IPS DF 6.9 (cell line): ENCODE results near the gene XRCC4.

ENCODE experiments used
- DNase-seq: peaks from one replicate; pipeline ENCODE4 v3.0.0-alpha.2; 2013; ENCODE audit warnings: low read depth, low spot score
- H3K27ac ChIP-seq: one replicate; pipeline ENCODE4 v1.5.1; 2013; ENCODE audit warnings: low read length, control low read depth
- H3K27me3 ChIP-seq: 2 replicates; pipeline ENCODE4 v1.6.1; 2013; ENCODE audit warnings: mild to moderate bottlenecking, low read length; ENCODE audit not compliant: control insufficient read depth, insufficient read depth
- H3K36me3 ChIP-seq: 2 replicates; pipeline ENCODE4 v1.6.1; 2013; ENCODE audit warnings: low read length; ENCODE audit not compliant: control insufficient read depth, insufficient read depth
- H3K4me1 ChIP-seq: 2 replicates; pipeline ENCODE4 v1.6.1; 2013; ENCODE audit warnings: low read length; ENCODE audit not compliant: control insufficient read depth, insufficient read depth
- H3K4me3 ChIP-seq: 2 replicates; pipeline ENCODE4 v1.5.1; 2013; ENCODE audit warnings: mild to moderate bottlenecking, low read length
- H3K9me3 ChIP-seq: 2 replicates; pipeline ENCODE4 v1.6.1; 2013; ENCODE audit warnings: low read length, inconsistent platforms; ENCODE audit not compliant: control insufficient read depth, insufficient read depth
- WGBS: extraction: QIAGEN DNeasy Blood & Tissue Kit; methylation state at CpG from one replicate; pipeline ENCODE4 v1.1.7; 2013; ENCODE audit warnings: mixed read lengths, missing lambda C conversion rate; ENCODE audit not compliant: insufficient read length, insufficient coverage; 5-methylcytosine and 5-hydroxymethylcytosine counted together

Gene XRCC4

GRCh38 chr5:83394190-83394589 lies 316.8 kb downstream of the XRCC4 start:
- Histone ChIP-seq H3K4me3 (no peak overlapping the region), H3K4me1 (no peaks in the 10 kb centered on the region), H3K27me3 (no peaks in the 10 kb centered on the region), H3K36me3 (no peaks in the 10 kb centered on the region), H3K27ac (no peak overlapping the region), H3K9me3 (no peaks in the 10 kb centered on the region)
- DNase-seq = no peak
- WGBS = no CpG with 5 or more reads among the region's 2 CpGs

DNA sequence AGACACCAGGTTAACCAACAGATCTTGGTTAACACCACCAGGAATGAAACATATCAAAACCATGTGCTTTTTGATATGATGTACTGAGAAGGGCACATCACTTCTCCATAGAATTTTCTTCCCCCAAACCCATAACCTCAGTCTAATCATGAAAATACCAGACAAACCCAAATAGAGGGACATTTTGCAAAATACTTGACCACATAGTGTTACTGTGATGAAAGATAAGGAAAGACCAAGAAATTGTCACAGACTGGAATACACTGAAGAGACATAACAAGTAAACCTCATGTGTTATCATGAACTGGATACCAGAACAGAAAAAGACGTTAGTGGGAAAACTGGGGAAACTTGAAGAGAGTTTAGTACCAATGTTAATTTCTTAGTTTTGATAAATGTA lies 319.3 kb downstream of the XRCC4 start:
- Histone ChIP-seq H3K4me1 (no peaks in the 10 kb centered on the region), H3K9me3 (no peaks in the 10 kb centered on the region), H3K27ac (no peak overlapping the region), H3K36me3 (no peaks in the 10 kb centered on the region), H3K27me3 (no peaks in the 10 kb centered on the region), H3K4me3 (no peak overlapping the region)
- DNase-seq = no peak
- WGBS = no CpG with 5 or more reads among the region's 1 CpG

DNA sequence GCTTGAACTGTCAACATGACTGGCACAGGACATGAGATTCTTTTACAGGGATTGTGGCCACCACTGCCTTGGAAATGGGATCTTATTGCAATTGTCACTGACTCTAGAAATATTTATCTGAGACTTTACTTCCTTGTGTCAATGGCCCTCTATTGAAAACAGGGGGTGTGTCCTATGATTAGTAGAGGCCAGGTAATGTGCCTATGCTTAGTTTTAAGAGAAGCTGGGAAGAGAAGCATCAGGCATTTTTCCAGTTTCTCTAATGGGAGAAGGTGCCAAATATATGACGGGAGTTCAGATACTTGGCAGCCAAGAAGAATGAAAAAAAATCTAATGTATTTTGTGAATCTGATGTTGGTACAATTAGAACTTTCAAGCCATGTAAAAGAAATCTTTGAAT lies 320.3 kb downstream of the XRCC4 start:
- no CpG with 5 or more reads among the region's 1 CpG for WGBS
- no peak overlapping the region for H3K27ac ChIP-seq
- H3K36me3 ChIP-seq = no peaks in the 10 kb centered on the region
- DNase-seq = no peak
- no peaks in the 10 kb centered on the region for H3K9me3 ChIP-seq
- no peaks in the 10 kb centered on the region for H3K4me1 ChIP-seq
- no peaks in the 10 kb centered on the region for H3K27me3 ChIP-seq
- no peak overlapping the region for H3K4me3 ChIP-seq

GRCh38 chr5:83400241-83400640 lies 322.9 kb downstream of the XRCC4 start:
- DNase-seq = no peak
- no peak overlapping the region for H3K27ac ChIP-seq

GRCh38 chr5:83400701-83401100 lies 323.4 kb downstream of the XRCC4 start:
- Histone ChIP-seq H3K27ac (no peak overlapping the region), H3K27me3 (no peaks in the 10 kb centered on the region), H3K4me1 (no peaks in the 10 kb centered on the region), H3K4me3 (no peak overlapping the region), H3K36me3 (no peaks in the 10 kb centered on the region), H3K9me3 (no peaks in the 10 kb centered on the region)
- DNase-seq = no peak
- no CpG with 5 or more reads among the region's 3 CpGs for WGBS

More at GRCh38 chr5:83400241-83400640, 322.9 kb downstream of the XRCC4 start:
- Histone ChIP-seq H3K36me3 (no peaks in the 10 kb centered on the region), H3K27me3 (no peaks in the 10 kb centered on the region), H3K9me3 (no peaks in the 10 kb centered on the region), H3K4me3 (no peak overlapping the region), H3K4me1 (no peaks in the 10 kb centered on the region)
- whole genome bisulfite sequencing = no CpG with 5 or more reads among the region's 4 CpGs

DNA sequence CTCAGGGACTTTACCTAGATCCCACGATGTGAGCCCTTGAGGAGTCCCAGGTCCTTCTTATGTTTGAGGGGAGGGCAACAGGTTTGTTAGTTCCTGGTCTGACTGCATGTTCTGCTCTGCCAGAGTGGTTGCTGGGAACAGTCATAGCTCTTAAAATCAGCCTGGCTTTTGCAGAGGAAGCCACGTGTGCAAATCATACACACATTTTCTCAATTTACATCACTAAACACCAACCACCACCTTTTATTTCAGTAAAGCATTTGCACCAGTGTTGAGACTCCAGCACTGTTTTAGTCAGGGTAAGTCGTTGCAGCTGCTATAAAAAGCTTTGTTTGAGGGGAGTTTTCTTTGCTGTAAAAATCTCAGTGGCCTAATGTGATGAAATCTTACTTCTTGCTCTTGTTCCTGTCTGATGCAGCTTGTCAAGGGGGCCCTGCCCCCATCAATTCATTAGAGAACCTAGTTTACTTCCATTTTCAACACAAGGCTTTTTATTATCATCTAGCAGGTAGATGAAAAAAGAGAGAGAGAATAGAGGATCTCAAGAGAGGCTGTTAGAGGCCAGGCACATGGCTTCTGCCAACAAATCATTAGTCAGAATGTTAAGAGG lies 323.9 kb downstream of the XRCC4 start:
- H3K36me3 ChIP-seq = no peaks in the 10 kb centered on the region
- H3K27ac ChIP-seq = no peak overlapping the region
- no peak for DNase-seq
- no peak overlapping the region for H3K4me3 ChIP-seq
- no peaks in the 10 kb centered on the region for H3K4me1 ChIP-seq
- no peaks in the 10 kb centered on the region for H3K9me3 ChIP-seq
- H3K27me3 ChIP-seq = no peaks in the 10 kb centered on the region
- no CpG with 5 or more reads among the region's 3 CpGs for WGBS

GRCh38 chr5:83401775-83402174 lies 324.4 kb downstream of the XRCC4 start:
- H3K9me3 ChIP-seq = no peaks in the 10 kb centered on the region

More at GRCh38 chr5:83401775-83402174, 324.4 kb downstream of the XRCC4 start:
- no peak for DNase-seq
- Histone ChIP-seq H3K4me3 (no peak overlapping the region), H3K27me3 (no peaks in the 10 kb centered on the region), H3K27ac (no peak overlapping the region), H3K4me1 (no peaks in the 10 kb centered on the region), H3K36me3 (no peaks in the 10 kb centered on the region)
